Stomach (tissue), 4 donors: ENCODE measurements around the gene PON1.

ENCODE experiments used
- CTCF ChIP-seq, 7 experiments: fragments of 450-650 bp in 4 of 7; fragments of 200-600 bp in 3 of 7; sonication (generic) in 3 of 7; IDR thresholded peaks; one replicate each; pipeline ENCODE4 v1.5.1; 2016 to 2019; ENCODE audit warnings: antibody characterized with exemption in 7 of 7, control low read depth in 2 of 7, mild to moderate bottlenecking in 1 of 7
- POLR2A ChIP-seq, 4 donors: fragments of 450-650 bp; IDR thresholded peaks; one replicate each; pipeline ENCODE4 v1.6.1; 2016; ENCODE audit warnings: antibody characterized with exemption in 4 of 4, control low read depth in 2 of 4, mild to moderate bottlenecking in 1 of 4, moderate library complexity in 1 of 4

- TF ChIP-seq CTCF (IDR thresholded peaks at IDR 0.05) = no peak
- no peak for TF ChIP-seq POLR2A (IDR thresholded peaks at IDR 0.05)
Observed at GRCh38 chr7:95251966-95252365, 72.4 kb downstream of the PON1 start.
